Choroid plexus epithelial cell (primary cell): ENCODE data around the gene KRT40.

Experiments used
- DNase-seq: peaks from one replicate; pipeline ENCODE4 v3.0.0-alpha.2; 2010; ENCODE audit warnings: low read depth
- H3K4me3 ChIP-seq: 2 replicates; pipeline ENCODE4 v1.5.1; 2011; ENCODE audit warnings: low read depth, mild to moderate bottlenecking, control low read depth, low read length, moderate library complexity
- CTCF ChIP-seq: conservative IDR thresholded peaks from 2 replicates; pipeline ENCODE4 v1.5.1; 2011; ENCODE audit warnings: low read depth, mild to moderate bottlenecking, control low read depth, inconsistent platforms, low read length, moderate library complexity

Gene KRT40

GRCh38 chr17:40997361-40997760 lies 13.2 kb upstream of the KRT40 start:
- no peak for DNase-seq
- no peak for TF ChIP-seq CTCF
- H3K4me3 ChIP-seq, result no peak overlapping the region

GRCh38 chr17:40996829-40997228 lies 12.7 kb upstream of the KRT40 start:
- TF ChIP-seq CTCF, result no peak
- H3K4me3 ChIP-seq, result no peak overlapping the region
- DNase-seq, result no peak

- DNase-seq, result no peak
- TF ChIP-seq CTCF, result no peak
- no peak overlapping the region for H3K4me3 ChIP-seq
These were observed 11.0 kb upstream of the KRT40 start for GRCh38 chr17:40995116-40995515.

GRCh38 chr17:40993839-40994238 lies 9.7 kb upstream of the KRT40 start, which contains the start of gene KRTAP3-3:
Gene KRTAP3-3, minus strand, starts transcription at chr17:40994164. Its CDS starts 67 bp downstream, at chr17:40994097.
- no peak within 1 kb of the TSS for H3K4me3 ChIP-seq
- no peak for DNase-seq
- no peak for TF ChIP-seq CTCF

GRCh38 chr17:40993084-40993483 lies 9.0 kb upstream of the KRT40 start:
- no peak overlapping the region for H3K4me3 ChIP-seq
- no peak for TF ChIP-seq CTCF
- no peak for DNase-seq

GRCh38 chr17:40992666-40993065 lies 8.5 kb upstream of the KRT40 start:
- no peak for DNase-seq
- no peak for TF ChIP-seq CTCF
- no peak overlapping the region for H3K4me3 ChIP-seq

- no peak for DNase-seq
- TF ChIP-seq CTCF, result no peak
- no peak overlapping the region for H3K4me3 ChIP-seq
These were observed 2.8 kb upstream of the KRT40 start for GRCh38 chr17:40986920-40987319.
